MM.1S (cell line): Measurements from ENCODE around the gene SLC35F5.

Source experiments
- DNase-seq: peaks from one replicate; pipeline ENCODE4 v3.0.0-alpha.2; 2015
- H2AFZ ChIP-seq: fragments of 300-600 bp; sonication (generic); 2 replicates; pipeline ENCODE4 v1.6.0; 2016; ENCODE audit warnings: antibody characterized with exemption, low read length
- H3F3A ChIP-seq: fragments of 300-600 bp; sonication (generic); 2 replicates; pipeline ENCODE4 v1.6.1; 2016; ENCODE audit warnings: mild to moderate bottlenecking, antibody characterized with exemption, low read length, moderate library complexity, mixed read lengths; ENCODE audit not compliant: insufficient read depth
- H3K27ac ChIP-seq: fragments of 300-600 bp; sonication (generic); 2 replicates; pipeline ENCODE4 v1.5.1; 2016; ENCODE audit warnings: mild to moderate bottlenecking, low read length
- H3K27me3 ChIP-seq: fragments of 300-600 bp; sonication (generic); replicated peaks from 2 replicates; pipeline ENCODE4 v1.6.0; 2016; ENCODE audit warnings: low read length; ENCODE audit not compliant: insufficient read depth
- H3K36me3 ChIP-seq: fragments of 300-600 bp; sonication (generic); replicated peaks from 2 replicates; pipeline ENCODE4 v1.6.1; 2016; ENCODE audit warnings: mild to moderate bottlenecking, low read length, mixed read lengths; ENCODE audit not compliant: insufficient read depth
- H3K4me1 ChIP-seq: fragments of 300-600 bp; sonication (generic); 2 replicates; pipeline ENCODE4 v1.6.1; 2016; ENCODE audit warnings: low read length, mixed read lengths
- H3K4me2 ChIP-seq: fragments of 300-600 bp; sonication (generic); 2 replicates; pipeline ENCODE4 v1.6.0; 2016; ENCODE audit warnings: low read depth, low read length
- H3K4me3 ChIP-seq: fragments of 300-600 bp; sonication (generic); 2 replicates; pipeline ENCODE4 v1.5.1; 2016; ENCODE audit warnings: low read length, mixed read lengths
- H3K79me2 ChIP-seq: fragments of 300-600 bp; sonication (generic); 2 replicates; pipeline ENCODE4 v1.6.1; 2016; ENCODE audit warnings: mixed run types, low read length, mixed read lengths
- H3K9ac ChIP-seq: fragments of 300-600 bp; sonication (generic); 2 replicates; pipeline ENCODE4 v1.6.1; 2016; ENCODE audit warnings: low read length, mixed read lengths
- H3K9me2 ChIP-seq: fragments of 300-600 bp; sonication (generic); replicated peaks from 2 replicates; pipeline ENCODE4 v1.6.1; 2016; ENCODE audit warnings: mild to moderate bottlenecking, low read length, mixed read lengths; ENCODE audit not compliant: insufficient read depth
- H3K9me3 ChIP-seq: fragments of 300-600 bp; sonication (generic); replicated peaks from 2 replicates; pipeline ENCODE4 v1.6.1; 2016; ENCODE audit warnings: mild to moderate bottlenecking, low read length, mixed read lengths; ENCODE audit not compliant: insufficient read depth
- H4K20me1 ChIP-seq: fragments of 300-600 bp; sonication (generic); 2 replicates; pipeline ENCODE4 v1.6.1; 2016; ENCODE audit warnings: mild to moderate bottlenecking, low read length, moderate library complexity, mixed read lengths; ENCODE audit not compliant: insufficient read depth
- EZH2 ChIP-seq: fragments of 300-600 bp; sonication (generic); optimal IDR thresholded peaks from 2 replicates; pipeline ENCODE3; 2017; ENCODE audit warnings: low read depth, mild to moderate bottlenecking, antibody characterized with exemption, low read length, mixed read lengths
- EZH2phosphoT487 ChIP-seq: fragments of 300-600 bp; sonication (generic); IDR thresholded peaks from 2 replicates; pipeline ENCODE4 v1.6.1; 2018; ENCODE audit warnings: antibody characterized with exemption, low read length
- TF ChIP-seq, protein P1 (sequence below): fragments of 300-600 bp; sonication (generic); IDR thresholded peaks from 2 replicates; pipeline ENCODE4 v1.5.1; 2016; ENCODE audit warnings: antibody characterized with exemption, low read length, mixed read lengths

SLC35F5 gene

DNA sequence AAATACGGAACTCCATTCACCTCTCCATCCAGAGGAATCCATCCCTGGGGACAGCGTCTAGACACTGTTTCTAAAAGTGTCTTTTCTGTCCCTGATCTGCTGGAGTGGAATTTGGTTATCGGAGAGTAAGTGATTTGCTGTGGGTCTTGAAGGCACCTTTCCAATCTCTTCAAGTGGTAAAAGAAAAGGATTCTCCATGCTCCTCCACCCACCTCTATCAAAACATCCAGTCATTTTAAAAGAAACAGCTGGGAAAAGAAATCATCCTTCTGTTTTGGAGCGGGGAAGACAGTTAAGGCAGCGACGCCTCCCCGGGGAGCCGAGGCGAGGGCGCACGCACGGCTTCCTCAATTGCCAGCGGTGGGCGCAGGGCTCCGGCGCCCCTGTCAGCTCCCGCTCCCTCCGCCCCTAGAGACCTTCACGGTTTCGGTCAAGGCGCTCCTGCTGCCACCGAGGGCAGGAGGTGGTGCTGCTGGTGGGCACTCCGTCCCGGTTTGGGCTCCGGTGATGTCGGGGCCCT, 547 bp downstream of the SLC35F5 start:
- H3K79me2 ChIP-seq: peaks cover 39% of the 10 kb centered on the region

DNA sequence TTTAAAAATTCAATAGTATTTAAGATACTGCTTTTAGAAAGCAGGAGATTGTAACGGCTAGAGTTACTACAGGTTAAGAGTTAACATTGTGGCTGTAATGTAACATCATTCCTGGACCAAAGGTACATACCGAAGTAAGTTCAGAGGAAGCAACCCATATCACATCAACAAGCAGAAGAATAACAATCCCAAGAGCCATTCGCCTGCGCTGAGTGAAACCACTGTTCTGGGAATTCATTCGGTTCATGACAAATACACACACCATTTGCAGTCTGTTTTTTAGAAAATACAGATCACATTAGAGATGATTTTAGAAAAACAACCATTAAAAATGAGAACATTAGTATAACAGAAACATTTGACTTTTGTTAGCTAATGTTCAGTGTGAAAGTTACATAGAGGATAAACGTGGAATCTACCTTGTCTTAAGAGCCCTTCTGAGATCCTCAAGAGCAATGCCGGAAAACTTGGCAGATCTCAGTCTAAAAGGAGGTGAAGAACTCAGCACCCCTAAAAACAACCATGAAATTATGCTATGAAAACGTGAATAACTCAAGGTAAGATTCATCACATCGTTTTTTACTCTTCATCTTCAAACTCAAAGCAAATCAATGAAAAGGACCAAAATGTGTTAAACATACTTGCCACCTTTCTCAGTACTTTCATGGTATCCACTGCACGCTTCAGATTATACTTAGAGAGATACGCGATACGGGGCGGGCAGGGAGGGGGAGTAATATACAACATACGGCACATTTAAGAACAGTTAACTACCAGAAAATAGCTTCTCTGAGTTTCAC, 1.2 kb downstream of the SLC35F5 start:
- TF ChIP-seq EZH2phosphoT487 (no peak), EZH2 (no peak)
- TF ChIP-seq, protein P1, sequence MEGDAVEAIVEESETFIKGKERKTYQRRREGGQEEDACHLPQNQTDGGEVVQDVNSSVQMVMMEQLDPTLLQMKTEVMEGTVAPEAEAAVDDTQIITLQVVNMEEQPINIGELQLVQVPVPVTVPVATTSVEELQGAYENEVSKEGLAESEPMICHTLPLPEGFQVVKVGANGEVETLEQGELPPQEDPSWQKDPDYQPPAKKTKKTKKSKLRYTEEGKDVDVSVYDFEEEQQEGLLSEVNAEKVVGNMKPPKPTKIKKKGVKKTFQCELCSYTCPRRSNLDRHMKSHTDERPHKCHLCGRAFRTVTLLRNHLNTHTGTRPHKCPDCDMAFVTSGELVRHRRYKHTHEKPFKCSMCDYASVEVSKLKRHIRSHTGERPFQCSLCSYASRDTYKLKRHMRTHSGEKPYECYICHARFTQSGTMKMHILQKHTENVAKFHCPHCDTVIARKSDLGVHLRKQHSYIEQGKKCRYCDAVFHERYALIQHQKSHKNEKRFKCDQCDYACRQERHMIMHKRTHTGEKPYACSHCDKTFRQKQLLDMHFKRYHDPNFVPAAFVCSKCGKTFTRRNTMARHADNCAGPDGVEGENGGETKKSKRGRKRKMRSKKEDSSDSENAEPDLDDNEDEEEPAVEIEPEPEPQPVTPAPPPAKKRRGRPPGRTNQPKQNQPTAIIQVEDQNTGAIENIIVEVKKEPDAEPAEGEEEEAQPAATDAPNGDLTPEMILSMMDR: no peak
- Histone ChIP-seq H3K79me2 (peaks cover 39% of the 10 kb centered on the region), H3K27me3 (no peaks in the 10 kb centered on the region), H3K9me2 (no peaks in the 10 kb centered on the region), H3K36me3 (0 out of 2 replicates have a peak, but pooled peaks cover 6% of the 10 kb centered on the region), H3F3A (peaks cover 11% of the 10 kb centered on the region), H3K4me3 (peak overlapping the region; percentile 99), H4K20me1 (no peaks in the 10 kb centered on the region), H2AFZ (peak overlapping the region; percentile 90), H3K27ac (peak overlapping the region; percentile 98; the same call in 1 of the 2 replicates), H3K4me2 (peak overlapping the region; percentile 82), H3K9ac (peak overlapping the region; percentile 97), H3K4me1 (peaks cover 8% of the 10 kb centered on the region; the same call in 1 of the 2 replicates), H3K9me3 (no peaks in the 10 kb centered on the region)
- DNase-seq: peak; percentile 17

More for the DNA sequence above, 547 bp downstream of the SLC35F5 start:
- DNase-seq: peak; percentile 12
- Histone ChIP-seq H3K9me3 (no peaks in the 10 kb centered on the region), H3K4me1 (peaks cover 8% of the 10 kb centered on the region; the same call in 1 of the 2 replicates), H3F3A (peaks cover 11% of the 10 kb centered on the region), H3K9ac (peak overlapping the region; percentile 97), H3K27ac (peak overlapping the region; percentile 98), H4K20me1 (no peaks in the 10 kb centered on the region), H3K9me2 (no peaks in the 10 kb centered on the region), H3K27me3 (no peaks in the 10 kb centered on the region), H2AFZ (peak overlapping the region; percentile 90), H3K4me2 (peak overlapping the region; percentile 82), H3K36me3 (0 out of 2 replicates have a peak, but pooled peaks cover 3% of the 10 kb centered on the region), H3K4me3 (peak overlapping the region; percentile 99)
- no peak for TF ChIP-seq EZH2
- no peak for TF ChIP-seq EZH2phosphoT487
- TF ChIP-seq, protein P1: no peak

DNA sequence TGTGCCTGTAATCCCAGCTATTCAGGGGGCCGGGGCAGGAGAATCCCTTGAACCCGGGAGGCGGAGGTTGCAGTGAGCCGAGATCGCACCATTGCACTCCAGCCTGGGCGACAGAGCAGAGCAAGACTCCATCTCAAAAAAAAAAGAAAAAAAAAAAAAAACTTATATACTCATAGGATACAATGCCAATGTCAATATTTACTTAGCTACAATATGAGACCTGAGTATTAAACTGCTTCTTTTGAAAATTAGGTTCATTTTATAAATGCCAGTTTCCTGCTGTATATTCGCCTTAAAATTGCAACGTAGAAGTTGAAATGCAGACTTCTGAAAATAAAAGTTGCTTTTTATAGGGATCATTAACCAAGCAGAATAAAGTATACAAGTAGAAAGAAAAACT, 2.3 kb downstream of the SLC35F5 start:
- H3F3A ChIP-seq: peaks cover 11% of the 10 kb centered on the region
- no peaks in the 10 kb centered on the region for H3K9me3 ChIP-seq
- no peaks in the 10 kb centered on the region for H3K9me2 ChIP-seq
- no peaks in the 10 kb centered on the region for H3K27me3 ChIP-seq
- no peaks in the 10 kb centered on the region for H4K20me1 ChIP-seq
- no peak overlapping the region for H3K27ac ChIP-seq
- no peak overlapping the region for H2AFZ ChIP-seq
- H3K4me2 ChIP-seq: peak overlapping the region; percentile 82
- no peak for TF ChIP-seq EZH2phosphoT487
- TF ChIP-seq EZH2: no peak
- TF ChIP-seq, protein P1: no peak
- no peak for DNase-seq
- no peak overlapping the region for H3K4me3 ChIP-seq
- 0 out of 2 replicates have a peak, but pooled peaks cover 6% of the 10 kb centered on the region for H3K36me3 ChIP-seq
- H3K4me1 ChIP-seq: peaks cover 8% of the 10 kb centered on the region; the same call in 1 of the 2 replicates
- H3K9ac ChIP-seq: no peak overlapping the region
- peaks cover 39% of the 10 kb centered on the region for H3K79me2 ChIP-seq
